Activated CD4-positive, alpha-beta T cell treated with anti-CD3 and anti-CD28 coated beads for 36 hours (primary cell): ENCODE measurements around the gene PLA2G3. TPM values are rescaled to one million over a fixed set of nuclear protein-coding genes. Genes with fewer than 3 reads are reported as not detected.
"Not testable (repeated sequence)": the region's sequence is repeated elsewhere in the genome, so short reads cannot be mapped to it uniquely, and the experiment has no call there.

ENCODE experiments used
- ATAC-seq: fragments of 200-7000 bp; cut with Tn5 transposase; one replicate; pipeline ENCODE4 v1.10.0; 2021; ENCODE audit warnings: mild to moderate bottlenecking, moderate library complexity
- CTCF ChIA-PET: fragments of 350-600 bp; sonication (Branson Sonifier 250); formaldehyde crosslinking; loops from one replicate; lab custom pipeline; 2021; ENCODE audit warnings: antibody characterized with exemption; lab: Charles Lee
- POLR2A ChIA-PET: fragments of 350-600 bp; sonication (Branson Sonifier 250); formaldehyde crosslinking; loops from one replicate; lab custom pipeline; 2021; ENCODE audit warnings: antibody characterized with exemption, inconsistent platforms; lab: Charles Lee
- DNase-seq: peaks from one replicate; pipeline ENCODE4 v3.0.0-alpha.2; 2020
- H3K27ac Mint-ChIP-seq: one replicate; pipeline ENCODE4 v1.8.0; 2021; ENCODE audit warnings: mixed read lengths
- H3K27me3 Mint-ChIP-seq: one replicate; pipeline ENCODE4 v1.8.0; 2021; ENCODE audit warnings: mixed read lengths
- H3K36me3 Mint-ChIP-seq: one replicate; pipeline ENCODE4 v1.8.0; 2021; ENCODE audit warnings: low read depth, mixed read lengths
- H3K4me1 Mint-ChIP-seq: one replicate; pipeline ENCODE4 v1.8.0; 2021; ENCODE audit warnings: mixed read lengths
- H3K4me3 Mint-ChIP-seq: one replicate; pipeline ENCODE4 v1.8.0; 2021; ENCODE audit warnings: mild to moderate bottlenecking, moderate library complexity, mixed read lengths
- H3K9me3 Mint-ChIP-seq: one replicate; pipeline ENCODE4 v1.8.0; 2021; ENCODE audit warnings: low read depth, mixed read lengths
- intact Hi-C, 2 experiments: fragments of 100-400 bp; cut with DNase I in 1 of 2; cut with micrococcal nuclease in 1 of 2; formaldehyde crosslinking; loops; one replicate each; pipeline versions ENCODE4 v1.14.2 to v1.15.1; 2022 to 2024; cut with DNase I, micrococcal nuclease
- total RNA-seq, 2 experiments: library from RNA; stranded (reverse); gene quantifications; one replicate each; pipeline ENCODE4 v1.2.3, GENCODE V29; 2021

The PLA2G3 gene, protein sequence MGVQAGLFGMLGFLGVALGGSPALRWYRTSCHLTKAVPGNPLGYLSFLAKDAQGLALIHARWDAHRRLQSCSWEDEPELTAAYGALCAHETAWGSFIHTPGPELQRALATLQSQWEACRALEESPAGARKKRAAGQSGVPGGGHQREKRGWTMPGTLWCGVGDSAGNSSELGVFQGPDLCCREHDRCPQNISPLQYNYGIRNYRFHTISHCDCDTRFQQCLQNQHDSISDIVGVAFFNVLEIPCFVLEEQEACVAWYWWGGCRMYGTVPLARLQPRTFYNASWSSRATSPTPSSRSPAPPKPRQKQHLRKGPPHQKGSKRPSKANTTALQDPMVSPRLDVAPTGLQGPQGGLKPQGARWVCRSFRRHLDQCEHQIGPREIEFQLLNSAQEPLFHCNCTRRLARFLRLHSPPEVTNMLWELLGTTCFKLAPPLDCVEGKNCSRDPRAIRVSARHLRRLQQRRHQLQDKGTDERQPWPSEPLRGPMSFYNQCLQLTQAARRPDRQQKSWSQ
- total RNA-seq = not detected

DNA sequence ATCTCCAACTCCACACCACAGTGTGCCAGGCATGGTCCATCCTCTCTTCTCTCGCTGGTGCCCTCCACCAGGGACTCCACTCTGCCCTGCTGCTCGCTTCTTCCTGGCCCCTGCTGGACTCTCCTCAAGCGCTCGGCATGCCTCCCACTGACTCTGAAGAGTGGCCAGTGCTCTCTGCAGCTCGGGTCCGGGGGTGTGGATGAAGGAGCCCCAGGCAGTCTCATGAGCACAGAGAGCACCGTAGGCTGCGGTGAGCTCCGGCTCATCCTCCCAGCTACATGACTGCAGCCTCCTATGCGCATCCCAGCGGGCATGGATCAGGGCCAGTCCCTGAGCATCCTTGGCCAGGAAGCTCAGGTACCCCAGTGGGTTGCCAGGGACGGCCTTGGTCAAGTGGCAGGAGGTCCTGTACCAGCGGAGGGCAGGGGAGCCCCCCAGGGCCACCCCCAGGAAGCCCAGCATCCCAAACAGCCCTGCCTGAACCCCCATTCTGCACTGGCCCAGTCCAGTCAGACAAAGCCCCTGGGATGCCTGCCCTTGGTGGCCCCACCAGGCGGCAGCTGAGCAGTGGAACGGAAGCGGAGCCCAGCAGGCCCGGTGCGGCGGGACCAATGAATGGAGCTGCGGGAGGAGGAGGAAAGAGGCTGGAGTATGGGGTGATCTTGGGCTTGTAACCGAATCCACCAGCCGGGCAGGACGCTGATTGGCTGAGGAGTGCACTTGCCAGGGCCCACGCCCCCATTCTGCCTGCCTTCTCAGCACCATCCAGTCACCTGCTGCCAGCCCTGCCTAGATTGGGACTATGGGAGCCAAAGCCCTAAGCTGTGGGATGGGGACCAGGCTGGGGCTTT lies at the start of gene PLA2G3:
PLA2G3 (minus strand) TSS at position 643 of the 851 bp plus-strand sequence; CDS start at position 489, 154 bp downstream.
- ChIA-PET POLR2A (no interaction called here), CTCF (interaction anchor here (0.6 kb wide), 1 partner anchor 49 kb away, joined by 3 read pairs; no protein-coding TSS in a partner anchor)
- no peak within 1 kb of the TSS for H3K27ac Mint-ChIP-seq
- H3K4me1 Mint-ChIP-seq = peaks cover 8% of the 10 kb centered on the region
- ATAC-seq (no peak), DNase-seq (no peak)
- H3K9me3 Mint-ChIP-seq = peaks cover 5% of the 10 kb centered on the region
- no peaks in the 10 kb centered on the region for H3K27me3 Mint-ChIP-seq
- H3K36me3 Mint-ChIP-seq = no peaks in the 10 kb centered on the region
- intact Hi-C loops = no loop called here
- no peak within 1 kb of the TSS for H3K4me3 Mint-ChIP-seq

DNA sequence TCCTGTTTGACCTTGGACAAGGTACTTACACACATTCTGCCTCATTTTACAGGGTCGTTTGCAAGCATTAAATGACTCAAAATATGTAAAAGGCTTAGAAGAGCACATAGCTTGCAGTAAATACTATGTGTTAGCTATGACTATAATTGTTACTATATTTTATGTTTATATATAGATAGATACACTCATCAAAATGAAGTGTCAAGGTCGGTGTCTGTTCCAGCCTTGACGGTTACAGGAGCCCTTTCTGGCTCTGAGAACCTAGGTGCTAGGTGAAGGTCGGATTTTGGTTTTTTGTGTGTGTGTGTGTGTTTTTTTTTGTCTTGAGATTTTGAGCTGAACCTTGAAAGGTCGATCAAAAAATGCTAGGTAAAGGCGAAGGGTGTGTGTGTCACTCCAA lies 47.3 kb upstream of the PLA2G3 start:
- Mint-ChIP-seq H3K4me1 (peaks cover 3% of the 10 kb centered on the region), H3K36me3 (peaks cover 12% of the 10 kb centered on the region), H3K9me3 (no peaks in the 10 kb centered on the region), H3K27me3 (no peaks in the 10 kb centered on the region), H3K27ac (no peak overlapping the region), H3K4me3 (no peak overlapping the region)
- ATAC-seq (no peak), DNase-seq (no peak)
- POLR2A ChIA-PET = no interaction called here
- CTCF ChIA-PET = interaction anchor here (0.7 to 1.3 kb wide), 2 partner anchors 126 to 186 kb away, joined by 3 to 4 read pairs; no protein-coding TSS in a partner anchor
- intact Hi-C loops = no loop called here

DNA sequence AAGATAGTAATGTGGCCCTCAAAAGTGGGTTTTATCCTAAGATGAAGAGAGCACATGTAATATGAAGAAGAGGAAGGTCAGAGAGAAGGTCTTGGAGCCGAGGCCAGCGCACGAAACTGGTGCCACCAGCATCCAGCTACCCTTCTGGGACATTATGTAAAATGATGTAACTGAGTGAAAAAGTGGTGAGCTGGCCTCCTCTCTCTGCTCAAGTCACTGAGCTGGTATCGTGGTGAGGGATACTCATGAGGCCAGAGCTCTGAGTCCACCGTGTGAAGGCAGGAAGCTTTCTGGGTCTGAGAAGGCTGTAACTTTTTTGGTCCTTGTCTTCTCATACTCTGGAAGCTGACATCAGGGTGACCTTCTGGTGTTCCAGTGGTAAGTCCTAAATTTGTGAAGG lies 44.7 kb upstream of the PLA2G3 start:
- POLR2A ChIA-PET = no interaction called here
- H3K27me3 Mint-ChIP-seq = no peaks in the 10 kb centered on the region
- DNase-seq = no peak
- peaks cover 2% of the 10 kb centered on the region for H3K9me3 Mint-ChIP-seq
- CTCF ChIA-PET = interaction anchor here (0.8 to 1.3 kb wide), 2 partner anchors 10 to 45 kb away, joined by 3 to 4 read pairs; no protein-coding TSS in a partner anchor
- peaks cover 15% of the 10 kb centered on the region for H3K36me3 Mint-ChIP-seq
- H3K4me3 Mint-ChIP-seq = no peak overlapping the region
- H3K4me1 Mint-ChIP-seq = no peaks in the 10 kb centered on the region
- intact Hi-C loops = no loop called here
- no peak overlapping the region for H3K27ac Mint-ChIP-seq
- ATAC-seq = no peak

DNA sequence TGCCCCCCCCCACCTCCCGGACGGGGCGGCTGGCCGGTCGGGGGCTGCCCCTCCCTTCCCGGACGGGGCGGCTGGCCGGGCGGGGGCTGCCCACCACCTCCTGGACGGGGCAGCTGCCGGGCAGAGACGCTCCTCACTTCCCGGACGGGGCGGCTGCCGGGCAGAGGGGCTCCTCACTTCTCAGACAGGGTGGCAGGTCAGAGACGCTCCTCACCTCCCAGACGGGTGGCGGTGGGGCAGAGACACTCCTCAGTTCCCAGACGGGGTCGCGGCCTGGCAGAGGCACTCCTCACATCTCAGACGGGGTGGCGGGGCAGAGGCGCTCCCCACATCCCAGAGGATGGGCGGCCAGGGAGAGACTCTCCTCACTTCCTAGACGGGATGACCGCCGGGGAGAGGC lies 43.7 kb upstream of the PLA2G3 start:
- intact Hi-C loops = no loop called here
- ChIA-PET CTCF (no interaction called here), POLR2A (no interaction called here)
- no peaks in the 10 kb centered on the region for H3K27me3 Mint-ChIP-seq
- peaks cover 2% of the 10 kb centered on the region for H3K9me3 Mint-ChIP-seq
- H3K36me3 Mint-ChIP-seq = peaks cover 23% of the 10 kb centered on the region
- ATAC-seq (no peak), DNase-seq (no peak)
- no peak overlapping the region for H3K27ac Mint-ChIP-seq
- no peak overlapping the region for H3K4me3 Mint-ChIP-seq
- peaks cover 8% of the 10 kb centered on the region for H3K4me1 Mint-ChIP-seq

DNA sequence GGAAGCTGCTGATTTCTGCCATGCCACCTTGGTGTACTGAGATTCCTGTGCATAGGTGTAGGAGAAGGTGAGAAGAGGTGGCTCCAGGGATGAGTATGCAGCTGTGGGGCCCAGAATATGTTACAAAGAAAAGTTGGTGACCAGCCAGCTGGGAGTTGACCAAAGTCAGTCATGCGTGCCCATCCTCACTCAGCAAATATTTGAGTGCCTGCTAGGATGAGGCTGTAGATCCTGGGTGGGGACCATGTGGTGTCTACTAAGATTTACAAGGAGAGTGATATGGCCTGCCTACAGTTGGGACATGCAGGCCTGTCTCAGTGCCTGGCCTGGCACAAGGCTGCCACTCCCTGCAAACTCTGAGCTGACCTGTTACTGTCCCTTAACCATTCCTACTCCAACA lies 39.0 kb upstream of the PLA2G3 start:
- no peaks in the 10 kb centered on the region for H3K27me3 Mint-ChIP-seq
- ChIA-PET CTCF (interaction anchor here (1.8 kb wide), 1 partner anchor 11 kb away, joined by 7 read pairs; no protein-coding TSS in a partner anchor), POLR2A (no interaction called here)
- peaks cover 21% of the 10 kb centered on the region for H3K4me1 Mint-ChIP-seq
- no peak overlapping the region for H3K27ac Mint-ChIP-seq
- H3K4me3 Mint-ChIP-seq = no peak overlapping the region
- DNase-seq = no peak
- peaks cover 25% of the 10 kb centered on the region for H3K36me3 Mint-ChIP-seq
- peaks cover 2% of the 10 kb centered on the region for H3K9me3 Mint-ChIP-seq
- intact Hi-C loops = no loop called here
- ATAC-seq = peak; percentile 26

DNA sequence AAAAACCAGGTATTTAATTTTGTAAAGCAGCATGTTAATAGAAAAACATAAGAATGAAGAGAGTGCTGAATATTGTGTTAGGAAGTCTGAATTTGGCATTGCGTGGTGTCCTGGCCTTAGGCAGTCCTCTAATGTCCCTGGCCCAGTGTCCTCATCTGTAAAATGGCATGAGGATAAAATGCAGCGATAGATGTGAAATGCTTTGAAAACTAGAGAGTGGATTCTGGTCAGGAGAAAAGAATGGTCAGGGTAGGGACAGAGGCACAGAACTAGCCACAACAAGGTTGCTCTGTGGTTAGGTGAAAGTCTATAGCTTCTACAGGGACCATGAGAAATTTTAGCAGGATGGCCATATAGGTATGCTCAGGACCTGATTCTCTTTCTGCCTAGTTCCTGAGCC lies 38.6 kb upstream of the PLA2G3 start:
- peaks cover 25% of the 10 kb centered on the region for H3K36me3 Mint-ChIP-seq
- POLR2A ChIA-PET = no interaction called here

DNA sequence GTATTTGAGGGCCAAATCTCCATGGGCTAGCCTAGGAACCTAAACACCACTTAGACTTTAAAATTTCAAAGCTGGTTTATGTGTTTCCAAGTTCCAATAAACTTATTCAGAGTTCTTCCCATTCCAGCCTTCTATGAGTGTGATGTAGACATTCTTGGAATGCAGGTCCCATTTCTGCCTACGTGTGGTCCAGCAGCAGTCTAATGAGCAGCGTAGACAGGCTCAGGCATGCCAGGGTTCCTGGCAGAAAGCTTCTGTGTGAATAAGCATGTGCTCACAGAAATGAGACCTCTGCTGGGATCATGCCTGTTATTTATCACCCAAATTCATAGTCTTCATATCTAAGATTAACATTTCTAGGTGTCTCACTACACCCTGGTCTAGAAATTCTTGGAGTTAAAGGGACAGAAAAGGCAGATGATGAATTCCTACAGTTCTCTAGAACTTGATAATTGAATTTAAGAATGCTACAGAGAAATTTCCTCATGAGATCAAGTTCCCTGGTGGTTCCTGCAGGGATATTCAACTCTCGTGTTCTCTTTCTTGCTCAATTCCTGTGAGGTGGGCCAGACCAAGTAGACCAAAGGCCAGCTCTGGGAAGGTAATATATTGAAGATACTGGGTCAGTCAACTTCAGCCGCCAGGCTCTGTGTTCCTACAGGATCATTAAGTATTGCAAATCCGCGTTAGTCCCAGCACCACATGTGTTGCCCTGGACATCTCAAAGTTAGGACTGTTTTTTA lies 37.3 kb upstream of the PLA2G3 start:
- H3K4me1 Mint-ChIP-seq = peaks cover 38% of the 10 kb centered on the region
- DNase-seq (no peak), ATAC-seq (no peak)
- peaks cover 2% of the 10 kb centered on the region for H3K9me3 Mint-ChIP-seq
- H3K36me3 Mint-ChIP-seq = peaks cover 25% of the 10 kb centered on the region
- H3K4me3 Mint-ChIP-seq = no peak overlapping the region
- intact Hi-C loops = no loop called here
- ChIA-PET CTCF (interaction anchor here (1.0 kb wide), 1 partner anchor 34 kb away, joined by 3 read pairs; no protein-coding TSS in a partner anchor), POLR2A (interaction anchor here (0.6 kb wide), 2 partner anchors 109 to 160 kb away, joined by 3 to 10 read pairs; no protein-coding TSS in a partner anchor)
- no peaks in the 10 kb centered on the region for H3K27me3 Mint-ChIP-seq
- H3K27ac Mint-ChIP-seq = no peak overlapping the region

More for the DNA sequence above, 38.6 kb upstream of the PLA2G3 start:
- Mint-ChIP-seq H3K9me3 (peaks cover 2% of the 10 kb centered on the region), H3K27me3 (no peaks in the 10 kb centered on the region), H3K27ac (no peak overlapping the region), H3K4me3 (no peak overlapping the region), H3K4me1 (peaks cover 26% of the 10 kb centered on the region)
- intact Hi-C loops = no loop called here
- ATAC-seq = no peak
- CTCF ChIA-PET = interaction anchor here (1.8 kb wide), 1 partner anchor 11 kb away, joined by 7 read pairs; no protein-coding TSS in a partner anchor
- DNase-seq = no peak

DNA sequence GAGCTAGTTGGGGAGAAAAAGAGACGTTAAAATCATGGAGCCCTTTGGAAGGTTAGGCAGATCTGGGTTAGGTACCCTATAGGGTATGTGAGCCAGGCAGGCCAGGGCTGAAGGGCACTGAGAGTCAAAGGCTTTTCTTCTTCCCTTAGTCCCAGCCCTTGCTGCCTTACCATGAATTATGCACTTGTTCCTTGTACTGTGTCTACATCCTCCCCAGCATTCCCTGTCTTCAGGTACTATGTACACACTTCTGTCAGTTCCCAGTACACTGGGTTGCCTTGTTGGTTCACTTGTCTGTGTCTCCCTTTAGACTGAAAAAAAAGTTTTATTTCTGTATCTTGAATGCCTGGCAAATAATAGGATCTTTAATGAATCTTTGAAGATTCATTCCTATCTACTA lies 36.6 kb upstream of the PLA2G3 start:
- H3K36me3 Mint-ChIP-seq = peaks cover 25% of the 10 kb centered on the region
- no peaks in the 10 kb centered on the region for H3K27me3 Mint-ChIP-seq
- intact Hi-C loops = no loop called here
- no peak overlapping the region for H3K4me3 Mint-ChIP-seq
- ATAC-seq (no peak), DNase-seq (no peak)
- POLR2A ChIA-PET = no interaction called here
- CTCF ChIA-PET = no interaction called here
- H3K27ac Mint-ChIP-seq = peak overlapping the region; percentile 60
- H3K9me3 Mint-ChIP-seq = peaks cover 2% of the 10 kb centered on the region
- peaks cover 42% of the 10 kb centered on the region for H3K4me1 Mint-ChIP-seq

DNA sequence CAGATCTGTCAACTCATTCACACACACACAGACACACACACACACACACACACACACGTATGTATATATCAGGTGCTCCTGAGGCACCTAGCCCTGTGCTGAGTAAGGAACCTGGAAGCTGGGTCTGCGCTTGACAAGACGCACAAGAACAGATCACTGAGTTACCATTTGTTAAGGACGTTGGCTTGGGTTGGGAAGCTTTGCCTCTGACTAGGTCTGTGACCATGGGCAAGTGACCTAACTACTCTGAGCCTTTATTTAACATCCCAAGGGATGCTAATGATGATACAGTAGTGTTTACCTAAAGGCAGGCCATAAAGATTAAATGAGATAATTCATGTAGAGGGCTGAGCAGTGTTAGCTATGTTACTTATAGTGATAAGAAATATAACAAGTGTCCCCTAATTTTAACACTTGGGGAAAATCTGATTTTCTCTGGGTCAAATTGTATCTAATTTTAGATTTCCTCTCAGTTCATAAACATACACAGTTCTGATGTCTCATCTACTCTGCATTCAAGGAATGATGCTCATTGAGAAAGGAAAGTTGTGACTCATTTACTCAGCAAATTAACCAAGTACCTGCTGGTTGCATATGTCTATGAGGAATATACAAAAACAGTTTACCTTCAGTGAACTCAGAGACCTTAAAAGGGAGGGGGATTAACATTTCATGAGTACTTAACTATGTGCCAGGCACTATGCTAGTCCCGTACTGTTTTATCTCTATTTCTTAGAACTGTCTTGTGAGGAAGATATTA lies 33.3 kb upstream of the PLA2G3 start:
- Mint-ChIP-seq H3K27ac (peak overlapping the region; percentile 80), H3K4me3 (peak overlapping the region; percentile 29), H3K9me3 (no peaks in the 10 kb centered on the region), H3K27me3 (no peaks in the 10 kb centered on the region), H3K4me1 (peaks cover 41% of the 10 kb centered on the region), H3K36me3 (peaks cover 7% of the 10 kb centered on the region)
- peak; percentile 16 for DNase-seq
- intact Hi-C loops = loop anchor here (1.0 kb wide), 2 partner anchors 13 to 529 kb away; partner anchors contain the start of gene RNF185 (in 1 of the 2)
- CTCF ChIA-PET = interaction anchor here (0.7 to 1.0 kb wide), 3 partner anchors 21 to 58 kb away, joined by 3 read pairs; no protein-coding TSS in a partner anchor
- POLR2A ChIA-PET = no interaction called here
- peak; percentile 94 for ATAC-seq

DNA sequence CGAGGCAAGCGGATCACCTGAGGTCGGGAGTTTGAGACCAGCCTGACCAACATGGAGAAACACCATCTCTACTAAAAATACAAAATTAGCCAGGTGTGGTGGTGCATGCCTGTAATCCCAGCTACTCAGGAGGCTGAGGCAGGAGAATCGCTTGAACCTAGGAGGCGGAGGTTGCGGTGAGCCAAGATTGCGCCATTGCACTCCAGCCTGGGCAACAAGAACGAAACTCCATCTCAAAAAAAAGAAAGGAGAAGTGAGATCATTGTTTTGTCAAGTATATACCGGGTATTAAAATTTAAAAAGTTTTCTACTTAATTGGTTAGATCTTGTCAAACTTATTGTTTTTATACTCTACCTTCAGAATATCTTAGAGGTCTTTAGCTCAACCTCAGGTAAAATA lies 31.4 kb upstream of the PLA2G3 start:
- H3K9me3 Mint-ChIP-seq, H3K4me3 Mint-ChIP-seq, intact Hi-C loops, H3K27ac Mint-ChIP-seq, POLR2A ChIA-PET, ATAC-seq, DNase-seq, H3K27me3 Mint-ChIP-seq: not testable (repeated sequence)
- CTCF ChIA-PET = interaction anchor here (0.6 kb wide), 1 partner anchor 389 kb away, joined by 3 read pairs; no protein-coding TSS in a partner anchor
- Mint-ChIP-seq H3K4me1 (peaks cover 48% of the 10 kb centered on the region), H3K36me3 (peaks cover 12% of the 10 kb centered on the region)
